ENCODE data around the gene PLD4. TPM values are rescaled to one million over a fixed set of nuclear protein-coding genes. Genes with fewer than 3 reads are reported as not detected.

PLD4 gene
- under 0.01 and 0.22 TPM in 2 replicates for total RNA-seq

GRCh38 chr14:104924421-104925213 lies at the start of gene PLD4:
PLD4 (plus strand) TSS chr14:104924879; CDS start chr14:104927141, 2,262 bp downstream.

DNA sequence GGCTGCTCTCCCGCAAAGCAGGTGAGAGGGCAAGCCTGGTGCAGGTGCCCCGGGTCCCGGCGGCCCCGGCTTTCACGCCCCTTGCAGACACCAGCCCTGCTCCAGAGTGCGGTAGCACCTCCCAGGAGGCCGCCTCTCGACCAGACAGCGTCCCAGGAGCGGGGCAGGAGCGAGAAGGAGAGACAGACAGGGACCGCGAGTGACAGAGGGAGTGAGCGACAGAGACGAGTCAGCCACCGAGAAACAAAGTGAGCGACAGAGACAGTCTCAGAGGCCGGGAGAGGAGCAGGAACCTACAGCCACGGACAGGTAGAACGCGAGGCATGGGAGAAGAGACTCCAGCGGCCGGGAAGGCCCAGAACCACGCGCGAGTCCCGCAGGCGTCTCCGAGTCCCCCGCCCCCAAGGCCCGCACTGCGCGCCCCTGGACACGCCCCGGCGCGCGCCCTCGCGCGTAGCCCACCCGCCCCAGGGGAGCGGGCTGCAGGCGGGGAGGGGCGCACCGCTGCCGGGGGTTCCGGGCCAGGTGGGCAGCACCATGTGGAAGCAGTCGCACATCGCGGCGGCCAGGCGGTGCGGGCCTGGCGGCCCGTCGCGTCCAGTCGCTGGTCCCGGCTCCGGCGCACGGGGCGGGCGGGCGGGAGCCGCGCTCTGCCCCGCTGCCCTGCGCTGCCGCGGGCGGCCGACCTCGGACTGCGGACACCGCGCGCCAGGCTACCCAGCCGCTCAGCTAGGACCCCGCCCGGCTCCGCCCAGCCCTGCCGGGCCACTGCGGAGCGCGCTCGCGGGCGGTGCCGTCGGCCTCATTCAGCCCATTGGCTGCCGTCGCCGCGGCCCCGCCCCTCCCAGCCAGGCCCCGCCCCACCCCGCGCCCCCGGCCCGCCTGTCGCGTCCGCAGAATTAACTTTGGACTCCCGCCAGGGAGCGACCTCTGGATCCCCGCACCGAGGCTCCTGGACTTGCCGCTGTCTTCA lies 53.3 kb downstream of the PLD4 start, which contains the start of gene AHNAK2:
Gene AHNAK2 (minus strand): TSS at position 694 of the 973 bp plus-strand sequence. CDS start 137 bp downstream, at position 557.

Other genes starting within 250 kb of the PLD4 start
- gene INF2, start 235.3 kb upstream of the PLD4 start, total RNA-seq, result 39.4 and 46.8 TPM in 2 replicates
- 0.66 and 2.6 TPM in 2 replicates for gene ADSS1, start 200.7 kb upstream of the PLD4 start, total RNA-seq
- 158 and 284 TPM in 2 replicates for gene SIVA1, start 171.7 kb upstream of the PLD4 start, total RNA-seq
- gene AKT1, start 129.1 kb upstream of the PLD4 start, total RNA-seq, result 180 and 203 TPM in 2 replicates
- gene ZBTB42, start 123.8 kb upstream of the PLD4 start, total RNA-seq, result 2.7 and 3.1 TPM in 2 replicates
- gene CEP170B, start 59.6 kb upstream of the PLD4 start, total RNA-seq, result 18.6 and 22.0 TPM in 2 replicates
- 91.9 and 197 TPM in 2 replicates for gene AHNAK2, start 53.5 kb downstream of the PLD4 start, total RNA-seq
- gene CLBA1, start 60.9 kb downstream of the PLD4 start, total RNA-seq, result 8.0 and 16.7 TPM in 2 replicates
- 16.1 and 40.1 TPM in 2 replicates for gene CDCA4, start 96.2 kb downstream of the PLD4 start, total RNA-seq
- under 0.01 and 0.25 TPM in 2 replicates for gene GPR132, start 140.6 kb downstream of the PLD4 start, total RNA-seq
- gene JAG2, start 243.9 kb downstream of the PLD4 start, total RNA-seq, result 0.66 and 2.0 TPM in 2 replicates

Data from uterine smooth muscle cell (primary cell).